GM19239 (cell line): ENCODE measurements around the gene TIMM13.
"Not testable (repeated sequence)": the region's sequence is repeated elsewhere in the genome, so short reads cannot be mapped to it uniquely, and the experiment has no call there.

Experiments used
- DNase-seq: peaks from one replicate; pipeline ENCODE4 v3.0.0; 2011; ENCODE audit warnings: low spot score; ENCODE audit not compliant: insufficient read length
- FAIRE-seq: peaks from 2 replicates; lab custom pipeline; 2011; peaks lifted over from hg19 to GRCh38; lab: Jason Lieb, UNC

Gene TIMM13

GRCh38 chr19:2417436-2417835, 9.9 kb downstream of the TIMM13 start:
- FAIRE-seq, DNase-seq: not testable (repeated sequence)

DNA sequence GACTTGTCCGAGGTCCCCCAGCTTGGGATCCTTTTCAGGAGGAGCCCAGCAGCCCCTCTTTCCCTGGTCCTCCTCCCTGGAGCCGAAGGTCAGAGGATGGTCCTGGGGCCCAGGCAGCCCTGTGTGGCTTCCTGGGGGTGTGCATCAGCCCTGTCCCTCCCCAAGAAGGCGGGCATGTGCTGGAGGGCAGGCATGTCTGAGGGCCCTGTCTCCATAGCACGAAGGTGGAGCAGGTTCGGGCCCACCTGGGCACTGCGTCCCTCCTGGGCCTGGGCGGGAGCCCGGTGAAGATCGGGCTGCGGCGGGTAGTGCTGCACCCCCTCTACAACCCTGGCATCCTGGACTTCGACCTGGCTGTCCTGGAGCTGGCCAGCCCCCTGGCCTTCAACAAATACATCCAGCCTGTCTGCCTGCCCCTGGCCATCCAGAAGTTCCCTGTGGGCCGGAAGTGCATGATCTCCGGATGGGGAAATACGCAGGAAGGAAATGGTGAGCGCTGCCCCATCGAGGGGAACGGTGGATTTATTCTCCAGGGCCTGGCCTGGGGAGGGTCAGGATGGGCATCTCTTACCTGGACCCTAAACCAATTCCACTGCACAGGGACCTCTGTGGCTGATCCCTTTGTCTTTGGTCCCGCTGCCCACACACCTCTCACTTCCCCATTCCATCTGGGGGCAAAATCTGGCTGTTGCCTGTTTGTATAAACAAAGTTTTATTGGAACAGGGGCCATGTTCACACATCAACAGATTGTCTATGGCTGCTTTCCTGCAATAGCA, 10.9 kb downstream of the TIMM13 start:
- DNase-seq: no peak
- no peak for FAIRE-seq

- FAIRE-seq: no peak
- no peak for DNase-seq
Measured at GRCh38 chr19:2415973-2416319, 11.4 kb downstream of the TIMM13 start.

DNA sequence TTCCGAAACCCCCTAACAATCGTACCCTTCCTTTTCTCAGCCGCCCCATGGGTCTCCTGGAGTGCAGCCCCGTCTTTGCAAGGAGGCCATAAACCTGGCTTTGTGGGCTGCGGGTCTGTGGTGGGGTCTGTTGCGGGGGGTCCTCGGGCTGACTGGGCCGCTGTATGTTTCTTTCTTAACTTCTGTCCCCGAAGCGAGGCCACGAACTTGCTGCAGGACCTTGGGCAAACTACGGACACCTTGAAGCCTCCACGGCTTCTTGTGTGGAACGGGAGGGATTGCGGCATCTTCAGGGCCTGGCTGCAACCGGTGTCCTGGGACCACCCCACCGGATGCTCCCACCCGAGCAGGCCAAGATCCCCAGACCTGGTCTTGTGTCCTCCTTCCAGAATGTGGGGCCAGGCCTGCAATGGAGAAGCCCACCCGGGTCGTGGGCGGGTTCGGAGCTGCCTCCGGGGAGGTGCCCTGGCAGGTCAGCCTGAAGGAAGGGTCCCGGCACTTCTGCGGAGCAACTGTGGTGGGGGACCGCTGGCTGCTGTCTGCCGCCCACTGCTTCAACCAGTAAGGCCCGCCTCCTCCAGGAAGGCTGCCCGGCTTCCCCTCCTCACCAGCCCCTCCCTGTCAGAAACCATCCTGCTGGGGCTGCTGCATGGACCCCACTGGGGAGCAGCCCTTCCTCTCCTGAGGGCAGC, 12.0 kb downstream of the TIMM13 start:
- no peak for FAIRE-seq

DNA sequence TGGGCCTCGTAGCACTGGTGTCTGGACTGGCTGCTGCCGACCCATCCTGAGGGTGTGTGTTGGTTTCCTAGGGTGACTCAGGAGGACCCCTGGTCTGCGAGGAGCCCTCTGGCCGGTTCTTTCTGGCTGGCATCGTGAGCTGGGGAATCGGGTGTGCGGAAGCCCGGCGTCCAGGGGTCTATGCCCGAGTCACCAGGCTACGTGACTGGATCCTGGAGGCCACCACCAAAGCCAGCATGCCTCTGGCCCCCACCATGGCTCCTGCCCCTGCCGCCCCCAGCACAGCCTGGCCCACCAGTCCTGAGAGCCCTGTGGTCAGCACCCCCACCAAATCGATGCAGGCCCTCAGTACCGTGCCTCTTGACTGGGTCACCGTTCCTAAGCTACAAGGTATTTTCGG, 13.8 kb downstream of the TIMM13 start:
- no peak for DNase-seq
- FAIRE-seq: no peak

More for the DNA sequence above, 12.0 kb downstream of the TIMM13 start:
- DNase-seq: no peak

GRCh38 chr19:2413159-2413558, 14.2 kb downstream of the TIMM13 start:
- DNase-seq: no peak
- FAIRE-seq: no peak

- no peak for DNase-seq
- no peak for FAIRE-seq
Measured at GRCh38 chr19:2412449-2412848, 14.9 kb downstream of the TIMM13 start.

GRCh38 chr19:2411709-2412108, 15.7 kb downstream of the TIMM13 start:
- FAIRE-seq (no peak), DNase-seq (no peak)

- no peak for DNase-seq
- no peak for FAIRE-seq
Measured at GRCh38 chr19:2410023-2410422, 17.4 kb downstream of the TIMM13 start.

GRCh38 chr19:2409352-2409912, 18.0 kb downstream of the TIMM13 start:
- FAIRE-seq (no peak), DNase-seq (no peak)

- DNase-seq (no peak), FAIRE-seq (no peak)
Measured at GRCh38 chr19:2408247-2408646, 19.1 kb downstream of the TIMM13 start.

GRCh38 chr19:2399582-2399981, 27.8 kb downstream of the TIMM13 start:
- no peak for FAIRE-seq

DNA sequence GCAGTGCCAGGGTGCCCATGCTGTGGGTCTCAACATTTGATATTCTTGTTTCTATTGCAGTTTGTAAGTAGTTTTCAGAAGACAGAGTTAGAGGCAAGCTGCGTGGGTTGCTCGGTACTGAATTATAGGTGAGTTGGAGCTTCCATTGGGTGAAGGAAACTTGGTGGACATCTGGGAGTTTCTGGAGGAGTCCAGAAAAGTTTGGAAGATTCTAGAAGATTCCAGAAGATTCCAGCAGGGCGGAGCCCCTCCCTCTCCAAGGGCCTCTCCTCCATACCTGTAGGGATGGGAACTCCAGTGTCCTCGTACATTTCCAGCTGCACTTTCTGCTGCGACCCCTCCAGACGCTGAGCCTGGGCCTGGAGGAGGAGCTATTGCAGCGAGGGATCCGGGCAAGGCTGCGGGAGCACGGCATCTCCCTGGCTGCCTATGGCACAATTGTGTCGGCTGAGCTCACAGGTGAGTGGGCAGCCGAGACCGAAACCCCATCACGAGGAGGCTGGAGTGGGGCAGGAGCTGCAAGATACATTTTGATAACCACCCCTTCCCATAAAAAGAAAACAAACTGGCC, 28.6 kb downstream of the TIMM13 start:
- FAIRE-seq: no peak
- no peak for DNase-seq

More at GRCh38 chr19:2399582-2399981, 27.8 kb downstream of the TIMM13 start:
- DNase-seq: no peak

GRCh38 chr19:2397173-2397572, 30.2 kb downstream of the TIMM13 start:
- FAIRE-seq, DNase-seq: not testable (repeated sequence)

DNA sequence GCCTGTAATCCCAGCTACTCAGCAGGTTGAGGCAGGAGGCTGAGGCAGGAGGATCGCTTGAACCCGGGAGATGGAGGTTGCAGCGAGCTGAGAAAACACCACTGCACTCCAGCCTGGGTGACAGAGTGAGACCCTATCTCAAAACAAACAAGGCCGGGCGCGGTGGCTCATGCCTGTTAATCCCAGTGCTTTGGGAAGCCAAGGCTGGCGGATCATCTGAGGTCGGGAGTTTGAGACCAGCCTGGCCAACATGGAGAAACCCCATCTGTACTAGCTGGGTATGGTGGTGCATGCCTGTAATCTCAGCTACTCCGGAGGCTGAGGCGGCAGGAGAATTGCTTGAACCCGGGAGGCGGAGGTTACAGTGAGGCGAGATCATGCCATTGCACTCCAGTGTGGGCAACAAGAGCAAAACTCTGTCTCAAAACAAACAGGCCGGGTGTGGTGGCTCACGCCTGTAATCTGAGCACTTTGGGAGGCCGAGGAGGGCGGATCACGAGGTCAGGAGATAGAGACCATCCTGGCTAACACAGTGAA, 32.0 kb downstream of the TIMM13 start:
- FAIRE-seq, DNase-seq: not testable (repeated sequence)

DNA sequence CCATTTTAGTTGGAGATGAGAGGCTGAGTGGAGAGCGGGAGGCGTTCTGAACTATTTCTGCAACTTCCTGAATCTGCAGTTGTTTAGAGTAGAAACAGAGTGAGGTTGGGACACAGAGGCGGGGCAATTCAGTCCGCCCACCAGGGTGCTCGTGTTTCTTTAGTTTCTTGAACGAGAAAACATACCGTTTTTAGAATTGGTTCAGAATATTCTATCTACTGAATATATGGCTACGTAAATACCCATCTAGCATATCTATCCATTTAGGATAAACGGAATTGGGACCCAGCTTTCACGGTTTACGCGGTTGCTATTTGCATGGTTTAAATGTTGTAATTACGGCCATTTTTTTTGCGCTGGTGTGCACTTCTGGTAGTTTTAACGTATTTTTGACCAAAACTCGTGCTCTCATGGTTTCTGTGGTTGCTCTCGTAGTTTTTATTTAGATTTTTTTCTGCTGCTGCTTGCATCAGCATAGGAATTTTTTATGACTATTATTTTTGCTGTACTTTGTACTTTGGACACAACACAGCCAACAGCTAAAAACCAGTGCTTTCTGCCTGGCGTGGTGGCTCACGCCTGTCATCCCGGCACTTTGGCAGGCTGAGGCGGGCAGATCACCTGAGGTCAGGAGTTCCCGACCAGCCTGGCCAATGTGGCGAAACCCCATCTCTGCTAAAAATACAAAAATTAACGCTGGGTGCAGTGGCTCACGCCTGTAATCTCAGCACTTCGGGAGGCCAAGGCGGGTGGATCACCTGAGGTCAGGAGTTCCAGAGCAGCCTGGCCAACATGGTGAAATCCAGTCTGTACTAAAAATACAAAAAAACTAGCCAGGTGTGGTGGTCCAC, 32.7 kb downstream of the TIMM13 start:
- FAIRE-seq (peak; percentile 52), DNase-seq (no peak)

DNA sequence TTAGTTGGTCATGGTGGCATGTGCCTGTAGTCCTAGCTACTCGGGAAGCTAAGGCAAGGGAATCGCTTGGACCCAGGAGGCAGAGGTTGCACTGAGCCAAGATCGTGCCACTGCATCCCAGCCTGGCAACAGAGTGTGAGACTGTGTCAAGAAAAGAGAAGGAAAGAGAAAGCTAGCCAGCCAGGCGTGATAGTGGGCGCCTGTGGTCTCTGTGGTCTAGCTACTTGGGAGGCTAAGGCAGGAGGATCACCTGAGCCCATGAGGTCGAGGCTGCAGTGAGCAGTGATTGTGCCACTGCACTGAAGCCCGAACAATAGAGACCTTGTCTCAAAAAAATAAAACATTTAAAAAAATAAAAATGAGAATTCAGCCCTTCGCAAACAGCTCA, 33.3 kb downstream of the TIMM13 start:
- FAIRE-seq: no peak

DNA sequence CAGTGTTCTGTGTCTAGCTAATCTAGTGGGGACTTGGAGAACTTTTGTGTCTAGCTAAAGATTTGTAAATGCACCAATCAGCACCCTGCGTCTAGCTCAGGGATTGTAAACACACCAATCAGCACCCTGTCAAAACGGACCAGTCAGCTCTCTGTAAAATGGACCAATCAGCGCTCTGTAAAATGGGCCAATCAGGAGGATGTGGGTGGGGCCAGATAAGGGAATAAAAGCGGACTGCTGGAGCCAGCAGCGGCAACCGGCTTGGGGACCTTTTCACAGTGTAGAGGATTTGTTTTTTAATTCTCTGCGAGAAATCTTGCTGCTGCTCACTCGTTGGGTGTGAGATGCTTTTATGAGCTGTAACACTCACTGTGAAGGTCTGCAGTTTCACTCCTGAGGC, 34.5 kb downstream of the TIMM13 start:
- not testable (repeated sequence) for FAIRE-seq, DNase-seq

More for the DNA sequence above, 33.3 kb downstream of the TIMM13 start:
- no peak for DNase-seq

- no peak for FAIRE-seq
- no peak for DNase-seq
Measured at GRCh38 chr19:2392366-2392765, 35.0 kb downstream of the TIMM13 start.
